CD4-positive, alpha-beta T cell (primary cell): ENCODE results near the gene GIMAP6. TPM values are rescaled to one million over a fixed set of nuclear protein-coding genes. Genes with fewer than 3 reads are reported as not detected.
A peak's percentile ranks its signal among the peaks of the same experiment; 100 is the strongest.

Experiments used
- ATAC-seq: fragments of 200-7000 bp; cut with Tn5 transposase; one replicate; pipeline ENCODE4 v1.10.0; 2022; ENCODE audit warnings: mild to moderate bottlenecking; ENCODE audit not compliant: poor library complexity
- CTCF ChIA-PET: fragments of 350-600 bp; sonication (Branson Sonifier 250); formaldehyde crosslinking; loops from one replicate; lab custom pipeline; 2021; ENCODE audit warnings: antibody characterized with exemption, inconsistent platforms; lab: Charles Lee
- POLR2A ChIA-PET: fragments of 350-600 bp; sonication (Branson Sonifier 250); formaldehyde crosslinking; loops from one replicate; lab custom pipeline; 2021; ENCODE audit warnings: antibody characterized with exemption, inconsistent platforms; lab: Charles Lee
- DNase-seq, 14 experiments: peaks; one replicate each; pipeline ENCODE4 v3.0.0-alpha.2; 2013 to 2020; ENCODE audit warnings: mixed read lengths in 2 of 14
- H3K27ac ChIP-seq, 2 donors: one replicate each; pipeline versions ENCODE4 v1.5.1 to v1.7.0; 2013; ENCODE audit warnings: low read length in 2 of 2, low read depth in 1 of 2, mild to moderate bottlenecking in 1 of 2
- H3K27me3 ChIP-seq, 2 experiments: 1 replicate in 1 of 2; 2 replicates in 1 of 2; pipeline versions ENCODE4 v1.6.1 to v1.7.0; 2013; ENCODE audit warnings: low read length in 2 of 2, control low read depth in 1 of 2, mild to moderate bottlenecking in 1 of 2, moderate library complexity in 1 of 2; ENCODE audit not compliant: insufficient read depth in 2 of 2, control insufficient read depth in 1 of 2
- H3K36me3 ChIP-seq: one replicate; pipeline ENCODE4 v1.6.1; 2013; ENCODE audit warnings: low read length, control low read depth; ENCODE audit not compliant: insufficient read depth
- H3K4me1 ChIP-seq: one replicate; pipeline ENCODE4 v1.6.1; 2013; ENCODE audit warnings: low read length, control low read depth; ENCODE audit not compliant: insufficient read depth
- H3K4me3 ChIP-seq: one replicate; pipeline ENCODE4 v1.5.1; 2013; ENCODE audit warnings: mild to moderate bottlenecking, low read length, moderate library complexity
- H3K9me3 ChIP-seq, 2 experiments: 1 replicate in 1 of 2; 2 replicates in 1 of 2; pipeline versions ENCODE4 v1.6.1 to v1.7.0; 2013; ENCODE audit warnings: low read length in 2 of 2, mild to moderate bottlenecking in 2 of 2, control low read depth in 1 of 2, moderate library complexity in 1 of 2; ENCODE audit not compliant: control insufficient read depth in 1 of 2, insufficient read depth in 1 of 2
- H3K27ac Mint-ChIP-seq: one replicate; pipeline ENCODE4 v1.8.0; 2020; ENCODE audit warnings: mixed read lengths
- H3K27me3 Mint-ChIP-seq: one replicate; pipeline ENCODE4 v1.8.0; 2021; ENCODE audit warnings: mixed read lengths
- H3K36me3 Mint-ChIP-seq: one replicate; pipeline ENCODE4 v1.8.0; 2021; ENCODE audit warnings: low read depth, mixed read lengths
- H3K4me1 Mint-ChIP-seq: one replicate; pipeline ENCODE4 v1.8.0; 2021; ENCODE audit warnings: low read depth, mixed read lengths
- H3K4me3 Mint-ChIP-seq: one replicate; pipeline ENCODE4 v1.8.0; 2020; ENCODE audit warnings: mild to moderate bottlenecking, mixed read lengths
- H3K9me3 Mint-ChIP-seq: one replicate; pipeline ENCODE4 v1.8.0; 2020; ENCODE audit warnings: mixed read lengths
- intact Hi-C, 2 experiments: fragments of 100-400 bp; cut with DNase I in 1 of 2; cut with micrococcal nuclease in 1 of 2; formaldehyde crosslinking; loops; one replicate each; pipeline versions ENCODE4 v1.15.1 to v1.9.0; 2023 to 2025; cut with DNase I, micrococcal nuclease
- total RNA-seq, 174 experiments: library from RNA in 2 of 174; stranded (reverse) in 2 of 174; gene quantifications; one replicate each; pipeline ENCODE4 v1.2.3 and lab custom pipeline; 2021 to 2026
- TF ChIP-seq, protein P1 (sequence below): fragments of 200-600 bp; IDR thresholded peaks from one replicate; pipeline ENCODE4 v1.8.0; 2022; ENCODE audit warnings: antibody characterized with exemption, mild to moderate bottlenecking

The GIMAP6 gene
- total RNA-seq, 2 experiments from 2014 or later = 14.3 to 14.9 TPM

DNA sequence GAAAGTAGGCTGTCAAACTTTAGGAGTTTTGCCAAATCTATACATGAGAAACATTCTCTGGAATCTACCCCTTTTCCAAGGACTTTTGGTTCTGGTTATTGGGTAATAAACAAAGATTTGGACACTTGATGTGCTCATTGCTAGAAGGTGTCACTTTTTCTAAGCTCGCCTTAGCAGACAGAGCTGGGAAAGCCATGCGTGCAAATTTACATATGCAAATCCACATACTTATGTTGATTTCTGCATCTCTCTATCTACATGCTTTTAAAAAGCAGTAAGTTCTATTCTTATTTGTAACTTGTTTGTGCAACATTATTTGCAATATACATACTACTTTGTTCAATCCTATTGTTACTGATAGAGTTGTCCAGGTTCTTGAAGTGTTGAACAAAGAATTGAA is 22.5 kb upstream of the GIMAP6 start:
- H3K4me3 ChIP-seq = no peak overlapping the region
- Mint-ChIP-seq H3K27ac (no peak overlapping the region), H3K36me3 (peaks cover 70% of the 10 kb centered on the region), H3K27me3 (no peaks in the 10 kb centered on the region), H3K4me1 (peaks cover 25% of the 10 kb centered on the region), H3K9me3 (peaks cover 20% of the 10 kb centered on the region), H3K4me3 (no peak overlapping the region)
- DNase-seq = no peak
- POLR2A ChIA-PET = interaction anchor here (1.5 kb wide), 1 partner anchor 14 kb away, joined by 4 read pairs; no protein-coding TSS in a partner anchor
- CTCF ChIA-PET = no interaction called here
- TF ChIP-seq, protein P1, sequence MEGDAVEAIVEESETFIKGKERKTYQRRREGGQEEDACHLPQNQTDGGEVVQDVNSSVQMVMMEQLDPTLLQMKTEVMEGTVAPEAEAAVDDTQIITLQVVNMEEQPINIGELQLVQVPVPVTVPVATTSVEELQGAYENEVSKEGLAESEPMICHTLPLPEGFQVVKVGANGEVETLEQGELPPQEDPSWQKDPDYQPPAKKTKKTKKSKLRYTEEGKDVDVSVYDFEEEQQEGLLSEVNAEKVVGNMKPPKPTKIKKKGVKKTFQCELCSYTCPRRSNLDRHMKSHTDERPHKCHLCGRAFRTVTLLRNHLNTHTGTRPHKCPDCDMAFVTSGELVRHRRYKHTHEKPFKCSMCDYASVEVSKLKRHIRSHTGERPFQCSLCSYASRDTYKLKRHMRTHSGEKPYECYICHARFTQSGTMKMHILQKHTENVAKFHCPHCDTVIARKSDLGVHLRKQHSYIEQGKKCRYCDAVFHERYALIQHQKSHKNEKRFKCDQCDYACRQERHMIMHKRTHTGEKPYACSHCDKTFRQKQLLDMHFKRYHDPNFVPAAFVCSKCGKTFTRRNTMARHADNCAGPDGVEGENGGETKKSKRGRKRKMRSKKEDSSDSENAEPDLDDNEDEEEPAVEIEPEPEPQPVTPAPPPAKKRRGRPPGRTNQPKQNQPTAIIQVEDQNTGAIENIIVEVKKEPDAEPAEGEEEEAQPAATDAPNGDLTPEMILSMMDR = no peak
- ATAC-seq = no peak
- intact Hi-C loops = no loop called here
- H3K36me3 ChIP-seq = no peaks in the 10 kb centered on the region
- H3K4me1 ChIP-seq = peaks cover 8% of the 10 kb centered on the region
- peaks cover 9 to 13% of the 10 kb centered on the region in 2 experiments for H3K9me3 ChIP-seq
- no peaks in the 10 kb centered on the region for H3K27me3 ChIP-seq
- no peak overlapping the region for H3K27ac ChIP-seq

DNA sequence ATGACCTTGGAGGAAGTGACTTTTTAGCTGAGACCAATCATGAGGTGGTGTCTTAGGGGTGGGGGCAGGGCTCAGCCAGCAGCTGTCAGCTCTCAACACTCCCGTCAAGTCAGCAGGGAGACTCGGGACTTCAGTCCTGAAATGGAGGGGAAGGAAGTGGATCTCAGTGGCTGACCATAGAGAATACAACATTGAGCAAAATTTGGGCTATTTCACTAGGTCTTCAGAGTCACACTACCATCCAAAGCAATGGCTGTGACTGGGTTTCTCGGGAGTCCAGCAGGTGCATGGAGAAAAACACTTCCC is 16.8 kb upstream of the GIMAP6 start:
- Histone ChIP-seq H3K27me3 (no peaks in the 10 kb centered on the region), H3K4me3 (no peak overlapping the region), H3K4me1 (peaks cover 23% of the 10 kb centered on the region), H3K9me3 (peaks cover 0 to 3% of the 10 kb centered on the region in 2 experiments), H3K36me3 (no peaks in the 10 kb centered on the region), H3K27ac (peak overlapping the region; percentile 27 to 66)
- peak overlapping the region; percentile 57 for H3K27ac Mint-ChIP-seq
- TF ChIP-seq, protein P1 = no peak
- no peaks in the 10 kb centered on the region for H3K27me3 Mint-ChIP-seq
- ChIA-PET CTCF (no interaction called here), POLR2A (interaction anchor here (0.9 to 3.1 kb wide), 4 partner anchors 17 to 58 kb away, joined by 3 to 15 read pairs (median 3); partner anchors contain the start of gene GIMAP6)
- H3K4me3 Mint-ChIP-seq = peak overlapping the region; percentile 15
- intact Hi-C loops = no loop called here
- DNase-seq (no peak), ATAC-seq (no peak)
- H3K36me3 Mint-ChIP-seq = peaks cover 73% of the 10 kb centered on the region
- H3K4me1 Mint-ChIP-seq = peaks cover 70% of the 10 kb centered on the region
- H3K9me3 Mint-ChIP-seq = peaks cover 27% of the 10 kb centered on the region

DNA sequence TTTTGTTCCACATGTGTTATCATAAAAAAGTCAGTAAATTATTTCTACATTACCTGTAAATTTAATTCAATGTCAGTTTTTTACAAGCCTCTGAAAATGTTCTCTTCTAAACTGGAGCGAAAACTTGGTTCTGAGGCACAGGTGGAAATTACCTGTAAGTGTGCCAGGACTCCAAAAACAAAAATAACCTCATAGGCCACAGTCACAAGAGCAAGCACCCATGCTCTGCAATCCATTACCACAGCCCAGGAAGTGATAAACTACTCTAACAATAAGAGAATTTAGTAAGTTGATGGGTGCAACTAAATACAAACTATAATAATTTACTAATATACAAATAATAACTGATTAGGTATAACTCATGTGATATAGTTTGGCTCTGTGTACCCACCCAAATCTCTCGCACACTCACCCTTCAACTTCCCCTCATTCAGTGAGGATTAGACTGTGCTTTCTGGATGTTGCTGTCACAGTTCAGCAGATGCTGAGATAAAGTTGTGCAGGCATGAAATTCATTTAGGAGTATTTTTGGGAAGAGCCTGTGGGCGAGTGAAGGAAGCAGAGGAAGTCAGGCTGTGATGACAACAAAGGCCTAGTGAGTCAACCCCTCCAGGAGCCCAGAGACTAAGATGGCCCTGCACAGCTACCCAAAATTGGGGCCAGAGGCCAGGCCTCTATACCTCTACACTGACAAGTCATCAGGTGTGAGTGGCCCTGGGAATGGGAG is 16.3 kb upstream of the GIMAP6 start:
- H3K9me3 ChIP-seq = peaks cover 0 to 3% of the 10 kb centered on the region in 2 experiments
- POLR2A ChIA-PET = interaction anchor here (0.7 to 3.1 kb wide), 3 partner anchors 16 to 107 kb away, joined by 3 to 15 read pairs (median 3); partner anchors contain the start of gene GIMAP6
- CTCF ChIA-PET = no interaction called here
- peak in 3 of 14 experiments; percentile 68 to 77 (median 73) for DNase-seq
- Mint-ChIP-seq H3K4me3 (peak overlapping the region; percentile 72), H3K27ac (peak overlapping the region; percentile 57), H3K9me3 (peaks cover 29% of the 10 kb centered on the region), H3K4me1 (peaks cover 71% of the 10 kb centered on the region), H3K27me3 (no peaks in the 10 kb centered on the region), H3K36me3 (peaks cover 73% of the 10 kb centered on the region)
- no peaks in the 10 kb centered on the region for H3K27me3 ChIP-seq
- no peaks in the 10 kb centered on the region for H3K36me3 ChIP-seq
- TF ChIP-seq, protein P1 = no peak
- ATAC-seq = peak; percentile 79
- no peak overlapping the region for H3K4me3 ChIP-seq
- peaks cover 23% of the 10 kb centered on the region for H3K4me1 ChIP-seq
- H3K27ac ChIP-seq = peak overlapping the region; percentile 27 to 66
- intact Hi-C loops = no loop called here
